ENCODE measurements around the gene KLF12. TPM values are rescaled to one million over a fixed set of nuclear protein-coding genes. Genes with fewer than 3 reads are reported as not detected.

KLF12 gene
- polyA plus RNA-seq, 1 donor from 2014 or later = 20.6 TPM

- Mint-ChIP-seq H3K9me3 (peaks cover 0 to 2% (median 0%) of the 10 kb centered on the region in 3 donors), H3K4me3 (no peak overlapping the region), H3K27me3 (no peaks in the 10 kb centered on the region), H3K36me3 (peaks cover 1% of the 10 kb centered on the region), H3K4me1 (peaks cover 42 to 46% (median 44%) of the 10 kb centered on the region in 3 donors), H3K27ac (no peak overlapping the region)
These were observed 31.5 kb downstream of the KLF12 start for GRCh38 chr13:74102691-74103090.

GRCh38 chr13:74101436-74101835 is 32.8 kb downstream of the KLF12 start:
- peak overlapping the region in 1 of 3 donors; percentile 17 for H3K27ac Mint-ChIP-seq
- H3K27me3 Mint-ChIP-seq = no peaks in the 10 kb centered on the region
- peak overlapping the region in 2 of 4 donors; percentile 46 to 78 for H3K4me3 Mint-ChIP-seq
- H3K36me3 Mint-ChIP-seq = peaks cover 3% of the 10 kb centered on the region
- H3K4me1 Mint-ChIP-seq = peaks cover 42 to 45% (median 42%) of the 10 kb centered on the region in 3 donors
- no peaks in the 10 kb centered on the region for H3K9me3 Mint-ChIP-seq

- Mint-ChIP-seq H3K27ac (no peak overlapping the region), H3K4me3 (no peak overlapping the region), H3K36me3 (peaks cover 3% of the 10 kb centered on the region), H3K9me3 (no peaks in the 10 kb centered on the region), H3K4me1 (peaks cover 40 to 44% (median 42%) of the 10 kb centered on the region in 3 donors), H3K27me3 (no peaks in the 10 kb centered on the region)
These were observed 36.1 kb downstream of the KLF12 start for GRCh38 chr13:74098077-74098476.

GRCh38 chr13:74097116-74097515 is 37.1 kb downstream of the KLF12 start:
- peak overlapping the region in 1 of 3 donors; percentile 10 for H3K27ac Mint-ChIP-seq
- H3K9me3 Mint-ChIP-seq = no peaks in the 10 kb centered on the region
- H3K4me1 Mint-ChIP-seq = peaks cover 42 to 50% (median 45%) of the 10 kb centered on the region in 3 donors
- no peaks in the 10 kb centered on the region for H3K27me3 Mint-ChIP-seq
- peaks cover 3% of the 10 kb centered on the region for H3K36me3 Mint-ChIP-seq
- H3K4me3 Mint-ChIP-seq = no peak overlapping the region

- no peaks in the 10 kb centered on the region for H3K9me3 Mint-ChIP-seq
- peaks cover 6% of the 10 kb centered on the region for H3K36me3 Mint-ChIP-seq
- no peak overlapping the region for H3K27ac Mint-ChIP-seq
- peaks cover 42 to 59% (median 42%) of the 10 kb centered on the region in 3 donors for H3K4me1 Mint-ChIP-seq
- H3K4me3 Mint-ChIP-seq = no peak overlapping the region
- no peaks in the 10 kb centered on the region for H3K27me3 Mint-ChIP-seq
These were observed 40.5 kb downstream of the KLF12 start for GRCh38 chr13:74093691-74094090.

- Mint-ChIP-seq H3K27me3 (no peaks in the 10 kb centered on the region), H3K9me3 (no peaks in the 10 kb centered on the region), H3K27ac (peak overlapping the region; percentile 29 to 97 (median 32)), H3K4me1 (peaks cover 42 to 63% (median 45%) of the 10 kb centered on the region in 3 donors), H3K4me3 (peak overlapping the region in 2 of 4 donors; percentile 55 to 68), H3K36me3 (peaks cover 6% of the 10 kb centered on the region)
These were observed 41.5 kb downstream of the KLF12 start for GRCh38 chr13:74092711-74093110.

GRCh38 chr13:74090869-74091605 is 43.2 kb downstream of the KLF12 start:
- H3K27me3 Mint-ChIP-seq = no peaks in the 10 kb centered on the region
- peaks cover 0 to 1% (median 0%) of the 10 kb centered on the region in 3 donors for H3K9me3 Mint-ChIP-seq
- peak overlapping the region; percentile 4 to 44 (median 36) for H3K27ac Mint-ChIP-seq
- peak overlapping the region in 2 of 4 donors; percentile 6 to 12 for H3K4me3 Mint-ChIP-seq
- peaks cover 4% of the 10 kb centered on the region for H3K36me3 Mint-ChIP-seq
- peaks cover 41 to 53% (median 43%) of the 10 kb centered on the region in 3 donors for H3K4me1 Mint-ChIP-seq

GRCh38 chr13:74090397-74090796 is 43.8 kb downstream of the KLF12 start:
- Mint-ChIP-seq H3K27ac (peak overlapping the region in 1 of 3 donors; percentile 32), H3K27me3 (no peaks in the 10 kb centered on the region), H3K4me1 (peaks cover 39 to 48% (median 41%) of the 10 kb centered on the region in 3 donors), H3K36me3 (peaks cover 4% of the 10 kb centered on the region), H3K9me3 (peaks cover 0 to 1% (median 0%) of the 10 kb centered on the region in 3 donors), H3K4me3 (no peak overlapping the region)

- H3K4me3 Mint-ChIP-seq = no peak overlapping the region
- H3K36me3 Mint-ChIP-seq = peaks cover 6% of the 10 kb centered on the region
- peaks cover 0 to 1% (median 0%) of the 10 kb centered on the region in 3 donors for H3K9me3 Mint-ChIP-seq
- H3K4me1 Mint-ChIP-seq = peaks cover 41 to 58% (median 48%) of the 10 kb centered on the region in 3 donors
- no peak overlapping the region for H3K27ac Mint-ChIP-seq
- H3K27me3 Mint-ChIP-seq = no peaks in the 10 kb centered on the region
These were observed 46.8 kb downstream of the KLF12 start for GRCh38 chr13:74087357-74087756.

All from IgD-negative memory B cell (primary cell).